Stimulated activated CD4-positive, alpha-beta T cell treated with anti-CD3 and anti-CD28 coated beads, Interleukin-4, amount 100 ng/mL, for 1 hour (primary cell): Measurements from ENCODE around the gene MED14.

Experiments
- DNase-seq: peaks from one replicate; pipeline ENCODE4 v3.0.0-alpha.2; 2020

Gene MED14

DNA sequence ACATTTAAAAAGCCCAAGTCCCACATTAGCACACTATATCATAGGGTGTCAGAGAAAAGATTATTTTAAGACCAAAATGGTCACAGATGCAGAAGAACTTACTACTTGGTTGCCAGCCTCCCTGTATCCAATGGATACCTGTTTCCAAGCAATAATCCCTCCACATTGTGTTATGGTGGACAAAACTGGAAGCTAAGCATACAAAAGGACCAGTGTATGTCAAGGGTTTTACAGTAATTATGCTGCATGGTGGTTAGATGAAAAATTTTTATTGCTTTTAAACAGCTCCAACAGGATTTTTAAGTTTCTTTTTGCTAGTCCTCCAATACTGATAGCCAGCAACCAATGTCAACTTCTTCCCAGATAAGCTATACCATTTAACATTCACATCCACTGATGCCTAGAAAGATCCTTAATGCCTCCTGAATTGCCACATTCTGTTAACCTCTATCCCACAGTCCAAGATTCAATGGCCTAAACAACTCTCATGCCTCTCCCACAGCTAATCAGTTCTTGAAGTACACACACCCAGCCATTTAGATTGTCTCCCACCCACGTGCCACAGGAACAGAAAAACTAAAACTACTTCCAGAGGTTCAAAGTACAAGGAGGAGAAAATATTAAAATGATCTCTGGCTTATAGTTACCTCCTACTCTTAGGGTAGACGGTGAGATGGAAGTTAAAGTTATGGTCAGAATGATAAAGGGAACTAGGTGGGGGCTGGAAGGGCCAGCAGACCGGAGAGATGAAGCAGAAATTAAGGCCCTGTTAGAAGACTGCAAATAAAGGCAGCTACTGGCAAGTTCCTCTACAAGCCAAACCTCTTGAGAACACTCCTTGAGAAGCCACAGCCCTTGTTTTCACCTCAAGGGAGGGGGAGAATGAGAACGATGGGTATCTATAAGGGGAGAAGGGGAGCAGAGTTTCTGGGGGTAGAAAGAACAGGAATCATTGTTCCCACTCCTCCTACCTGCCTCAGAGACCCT, 5.5 kb downstream of the MED14 start:
- DNase-seq, result no peak

DNA sequence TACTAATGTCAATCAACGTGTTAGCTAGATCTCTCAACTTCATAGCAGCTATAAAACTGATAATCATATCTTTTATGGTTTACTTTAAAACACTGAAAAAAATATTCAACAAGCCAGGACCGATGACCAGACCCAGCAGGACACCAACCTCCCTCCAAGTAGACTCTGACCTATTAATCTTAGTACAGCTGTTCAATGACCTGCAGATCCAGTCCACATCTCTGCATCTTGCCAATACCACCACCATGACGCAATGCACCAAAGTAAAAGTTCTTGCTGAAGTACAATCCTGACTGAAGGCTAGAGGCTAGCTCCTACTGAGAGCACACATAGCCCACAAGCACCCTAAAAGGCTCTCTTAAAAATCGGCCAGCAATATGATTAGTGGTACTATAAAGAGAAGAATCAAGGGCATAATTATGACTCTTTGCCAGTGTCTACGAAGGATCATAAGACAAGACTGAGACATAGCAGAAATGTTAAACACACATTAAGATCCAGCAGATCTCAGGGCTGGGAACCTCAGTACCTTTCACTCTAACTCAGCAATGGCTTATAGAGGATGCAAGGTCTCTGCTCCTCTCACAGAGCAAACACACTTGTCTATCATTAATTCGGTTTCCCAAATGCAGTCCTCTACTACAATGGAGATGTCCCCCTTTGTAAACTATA, 7.6 kb downstream of the MED14 start:
- DNase-seq, result no peak

DNA sequence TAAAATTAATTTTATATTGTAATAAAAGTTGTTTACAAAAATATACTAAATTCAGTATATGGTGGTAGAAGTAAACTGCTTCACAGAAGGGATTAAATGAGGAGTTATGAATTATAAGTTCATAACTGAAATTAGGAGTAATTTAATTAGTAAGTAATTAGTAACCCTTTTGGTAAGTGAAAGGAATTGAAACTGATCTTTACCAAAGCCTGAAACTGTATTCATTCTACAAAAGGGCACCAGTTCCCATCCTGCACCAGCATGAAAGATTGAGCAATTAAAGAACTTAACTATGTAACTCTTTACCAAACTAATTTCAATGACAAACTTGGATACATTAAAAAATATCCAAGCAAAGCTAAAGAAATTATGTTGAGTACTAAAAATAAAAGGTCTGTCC, 8.2 kb downstream of the MED14 start:
- DNase-seq, result no peak

DNA sequence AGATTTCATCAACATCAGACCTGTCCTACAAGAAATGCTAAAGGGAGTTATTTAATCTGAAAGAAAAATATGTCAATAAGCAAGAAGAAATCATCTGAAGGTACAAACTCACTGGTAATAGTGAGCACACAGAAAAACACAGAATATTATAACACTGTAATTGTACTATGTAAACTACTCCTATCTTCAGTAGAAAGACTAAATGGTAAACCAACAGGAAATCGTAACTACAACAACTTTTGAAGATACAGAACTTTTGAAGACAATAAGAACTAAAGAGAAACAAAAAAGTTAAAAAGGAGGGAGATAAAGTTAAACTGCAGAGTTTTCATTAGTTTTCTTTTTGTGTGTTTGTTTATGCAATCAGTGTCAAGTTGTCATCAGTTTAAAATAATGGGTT, 12.4 kb downstream of the MED14 start:
- no peak for DNase-seq

DNA sequence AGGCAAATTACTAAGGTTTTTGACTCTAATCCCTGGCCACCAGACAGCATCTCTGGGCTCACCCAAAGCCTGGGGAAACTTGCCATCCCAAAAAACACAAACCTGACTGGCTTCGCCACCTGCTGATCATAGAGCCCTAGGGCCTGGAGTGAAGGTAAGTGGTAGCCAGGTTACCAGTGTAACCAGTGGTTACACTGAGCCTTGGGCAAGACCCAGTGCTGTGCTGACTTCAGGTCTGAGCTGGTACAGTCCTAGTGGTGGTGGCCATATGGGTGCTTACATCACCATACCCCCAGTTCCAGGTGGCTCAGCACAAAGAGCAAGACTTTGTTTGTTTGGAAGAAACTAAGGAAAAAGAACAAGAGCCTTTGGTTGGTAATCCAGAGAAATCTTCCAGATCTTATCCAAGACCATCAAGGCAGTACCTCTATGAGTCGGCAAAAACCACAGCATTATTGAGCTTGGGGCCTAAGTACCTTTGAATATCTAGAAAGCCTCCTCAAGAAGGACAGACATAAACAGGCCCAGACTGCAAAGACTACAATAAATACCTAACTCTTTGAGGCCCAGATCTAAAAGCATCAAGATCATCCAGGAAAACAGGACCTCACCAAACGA, 13.7 kb downstream of the MED14 start:
- no peak for DNase-seq

DNA sequence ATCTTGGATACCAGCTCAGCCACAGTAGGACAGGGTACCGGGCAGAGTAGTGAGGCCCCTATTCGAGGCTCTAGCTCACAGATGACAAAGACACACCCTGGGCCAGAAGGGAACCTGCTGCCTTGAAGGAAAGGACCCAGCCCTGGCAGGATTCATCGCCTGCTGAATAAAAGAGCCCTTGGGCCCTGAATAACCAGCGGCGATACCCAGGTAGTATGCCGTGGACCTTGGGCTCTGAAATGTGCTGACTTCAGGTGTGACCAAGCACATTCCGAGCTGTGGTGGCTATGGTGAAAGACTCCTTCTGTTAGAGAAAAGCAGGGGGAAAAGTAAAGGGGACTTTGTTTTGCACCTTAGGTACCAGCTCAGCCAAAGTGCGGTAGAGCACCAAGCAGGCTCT, 14.6 kb downstream of the MED14 start:
- DNase-seq, result no peak

DNA sequence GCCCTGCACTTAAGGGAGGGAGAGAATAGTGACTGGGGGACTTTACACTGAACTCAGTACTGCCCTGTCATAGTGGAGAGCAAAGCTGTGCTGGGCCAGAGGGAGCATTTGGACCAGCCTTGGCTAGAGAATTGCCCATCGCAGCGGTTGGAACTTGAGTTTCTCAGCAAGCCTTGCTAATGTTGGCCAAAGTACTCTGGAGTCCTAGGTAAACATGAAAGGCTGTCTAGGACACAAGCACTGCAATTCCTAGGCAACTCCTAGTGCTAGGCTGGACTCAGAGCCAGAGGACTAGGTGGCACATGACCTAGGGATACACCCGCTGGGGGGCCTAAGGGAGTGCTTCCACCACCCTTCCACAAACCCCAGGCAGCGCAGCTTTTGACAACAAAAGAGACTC, 15.0 kb downstream of the MED14 start:
- DNase-seq, result no peak

DNA sequence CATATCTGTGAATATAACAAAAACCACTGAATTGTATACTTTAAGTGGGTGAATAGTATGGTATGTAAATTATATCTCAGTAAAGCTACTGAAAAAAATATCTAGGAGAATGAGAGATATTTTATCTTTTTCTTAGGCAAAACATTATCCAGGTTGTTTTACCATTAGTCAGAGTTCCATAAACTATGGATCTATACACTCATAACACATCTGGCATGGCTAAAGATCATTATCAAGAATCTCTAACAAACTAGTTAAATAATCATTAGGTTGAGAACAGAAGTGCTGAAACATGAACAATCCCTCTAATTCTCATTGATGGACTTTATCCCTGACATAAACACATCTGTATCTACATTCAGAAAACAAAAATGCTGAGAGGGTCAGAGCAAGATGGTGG, 15.6 kb downstream of the MED14 start:
- no peak for DNase-seq

DNA sequence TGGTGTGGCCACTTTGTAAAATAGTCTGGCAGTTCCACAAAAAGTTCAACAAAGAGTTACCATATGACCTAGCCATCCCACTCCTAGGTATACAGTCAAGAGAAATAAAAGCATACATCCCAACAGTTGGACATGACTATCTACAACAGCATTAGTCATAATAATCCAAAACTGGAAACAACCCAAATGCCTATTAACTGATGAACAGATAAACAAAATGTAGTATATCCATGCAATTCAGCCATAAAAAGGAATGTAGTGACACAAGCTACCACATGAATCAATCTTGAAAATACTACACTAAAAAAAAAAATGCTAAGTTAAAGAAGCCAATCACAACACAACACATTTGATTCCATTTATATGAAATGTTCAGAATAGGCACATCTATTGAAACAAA, 16.1 kb downstream of the MED14 start:
- no peak for DNase-seq

DNA sequence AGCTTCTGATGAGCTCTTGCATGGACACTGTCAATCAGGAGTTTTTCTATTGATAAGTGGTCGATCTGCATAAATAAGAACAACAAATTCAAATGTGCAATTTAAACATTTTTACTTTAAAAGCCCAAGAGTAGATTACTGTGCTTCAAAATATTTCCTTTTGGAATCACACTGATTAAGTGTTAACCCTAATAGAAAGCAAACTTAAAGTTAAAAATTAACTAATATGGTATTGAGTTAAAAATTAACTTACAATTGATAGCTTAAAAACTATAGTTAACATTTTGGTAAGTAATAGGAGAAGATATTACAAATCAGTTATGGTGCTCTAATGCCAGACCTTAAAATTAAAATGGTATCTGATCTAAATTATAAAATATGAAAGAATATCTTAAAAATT, 25.9 kb downstream of the MED14 start:
- DNase-seq, result no peak

DNA sequence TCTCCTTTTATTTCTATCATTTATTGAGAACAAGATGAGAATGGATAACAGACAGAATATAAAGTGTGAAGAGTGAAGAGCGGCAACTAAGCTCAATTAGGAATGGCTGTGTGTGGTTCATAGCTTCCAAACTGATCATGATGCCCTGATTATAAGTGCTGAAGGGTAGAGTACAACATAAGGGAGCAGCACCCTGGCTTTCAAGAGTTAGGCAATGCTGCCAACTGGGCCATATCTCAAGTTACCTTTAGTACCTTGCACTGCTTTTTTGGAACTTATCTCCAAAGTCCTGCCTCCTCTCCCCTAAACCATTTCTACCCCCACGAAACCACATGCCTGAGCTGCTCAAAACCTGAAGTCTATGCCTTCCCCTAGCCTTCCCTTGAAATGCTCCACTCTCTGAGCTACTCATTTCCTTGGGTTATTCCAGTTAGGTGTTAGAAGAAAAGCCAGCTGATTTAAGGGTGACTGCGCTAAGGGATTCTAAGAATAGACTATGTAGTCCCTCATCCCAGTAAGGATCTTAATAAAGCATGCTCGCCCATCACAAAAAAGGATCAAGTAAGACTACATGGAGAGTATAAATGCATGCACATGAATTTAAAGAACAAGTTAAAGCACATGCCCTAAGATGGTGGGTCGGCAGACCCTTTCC, 29.6 kb downstream of the MED14 start:
- DNase-seq, result no peak

DNA sequence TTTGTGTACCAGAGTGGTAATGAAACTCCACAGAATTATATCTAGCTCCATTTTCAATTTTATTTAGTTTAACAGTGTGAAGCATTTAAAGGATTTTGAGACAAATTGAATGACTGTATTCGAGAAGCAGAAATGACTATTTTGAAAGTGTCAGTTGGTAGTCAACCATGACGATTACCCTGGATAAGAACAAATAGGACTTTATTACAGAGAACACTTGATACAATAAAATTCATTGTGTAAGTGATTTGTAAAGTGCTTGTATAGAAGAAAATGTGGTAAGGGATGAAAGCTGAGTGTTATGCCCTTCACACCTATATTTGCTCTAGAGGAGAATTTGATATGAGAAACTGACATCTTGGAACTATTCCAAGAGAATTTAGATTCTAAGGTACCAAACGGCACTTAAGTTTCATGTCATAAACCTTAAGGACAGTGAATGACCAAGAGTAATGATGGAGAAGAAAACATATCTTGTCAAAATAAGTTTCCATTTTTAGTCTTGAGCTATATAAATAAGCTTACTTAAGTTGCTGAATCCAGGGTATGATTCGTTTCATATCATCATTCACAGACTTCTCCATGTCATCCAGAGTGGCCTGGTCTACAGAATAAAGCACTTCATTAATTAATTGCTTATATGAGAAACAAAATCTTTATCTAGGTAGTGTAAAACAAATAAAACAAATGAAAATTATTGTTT, 34.6 kb downstream of the MED14 start:
- DNase-seq, result no peak

DNA sequence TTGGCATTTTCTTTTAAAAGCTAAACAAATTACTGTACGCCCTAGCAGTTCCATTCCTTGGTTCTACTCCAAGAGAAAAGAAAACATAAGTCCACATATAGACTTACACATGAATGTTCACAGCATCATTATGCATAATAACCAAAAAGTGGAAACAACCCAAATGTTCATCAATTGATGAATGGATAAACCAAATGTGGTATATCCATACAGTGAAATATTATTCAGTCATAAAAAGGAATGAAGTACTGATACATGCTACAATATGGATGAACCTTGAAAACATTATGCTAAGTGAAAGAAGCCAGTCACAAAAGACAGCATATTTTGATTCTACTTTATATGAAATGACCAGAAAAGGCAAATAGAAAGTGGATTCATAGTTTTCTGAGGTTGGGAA, 36.5 kb downstream of the MED14 start:
- no peak for DNase-seq

DNA sequence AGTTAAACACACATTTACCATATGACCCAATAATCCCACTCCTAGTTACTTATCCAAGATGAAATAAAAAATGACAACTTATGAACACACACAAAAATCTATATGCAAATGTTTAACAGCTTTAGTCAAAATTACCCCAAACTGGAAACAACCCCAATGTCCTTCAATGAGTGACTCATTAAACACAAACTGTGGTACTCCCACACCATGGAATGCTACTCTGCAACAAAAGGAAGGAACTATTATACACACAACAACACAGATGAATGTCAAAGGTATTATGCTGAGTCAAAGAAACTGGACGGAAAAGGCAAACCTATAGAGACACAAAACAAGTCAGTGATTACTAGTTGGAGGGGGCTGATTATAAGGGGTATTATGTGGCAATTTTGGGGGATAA, 40.5 kb downstream of the MED14 start:
- no peak for DNase-seq

DNA sequence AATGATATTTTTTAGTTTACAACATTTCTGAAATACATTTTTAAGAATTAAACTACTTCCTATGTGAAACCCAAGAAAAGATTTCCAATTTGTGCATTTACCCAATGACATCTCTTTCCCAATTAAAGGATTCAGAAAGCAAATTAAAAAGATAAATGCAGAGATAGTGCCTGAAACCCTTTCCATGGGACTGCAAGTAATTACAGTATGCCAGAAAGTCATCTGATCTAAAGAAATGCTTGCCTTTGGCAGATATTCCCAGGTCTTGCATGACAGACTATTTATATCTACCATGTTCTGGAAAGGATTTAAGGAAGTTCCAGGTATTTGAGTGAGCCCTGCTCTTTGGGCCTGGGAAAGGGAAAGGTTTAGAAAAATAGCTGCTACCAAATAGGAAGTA, 46.4 kb downstream of the MED14 start:
- no peak for DNase-seq

DNA sequence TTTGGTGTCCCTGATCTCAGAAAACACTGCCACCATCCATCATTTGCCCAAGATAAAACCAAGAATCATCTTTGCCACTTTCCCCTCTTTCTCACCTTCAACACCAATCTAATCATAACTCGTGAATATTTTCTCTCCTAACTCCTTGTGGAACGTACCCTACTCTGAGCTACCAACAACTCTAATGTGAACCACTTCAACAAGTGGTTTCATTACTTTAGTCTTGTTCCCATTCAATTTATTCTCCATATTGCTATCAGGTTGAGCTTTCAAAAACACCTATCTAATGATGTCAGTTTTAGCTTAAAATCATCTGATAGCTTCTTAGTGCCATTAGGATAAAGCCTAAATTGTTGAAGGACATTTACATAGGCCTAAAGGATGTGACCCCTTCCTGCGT, 48.2 kb downstream of the MED14 start:
- no peak for DNase-seq

DNA sequence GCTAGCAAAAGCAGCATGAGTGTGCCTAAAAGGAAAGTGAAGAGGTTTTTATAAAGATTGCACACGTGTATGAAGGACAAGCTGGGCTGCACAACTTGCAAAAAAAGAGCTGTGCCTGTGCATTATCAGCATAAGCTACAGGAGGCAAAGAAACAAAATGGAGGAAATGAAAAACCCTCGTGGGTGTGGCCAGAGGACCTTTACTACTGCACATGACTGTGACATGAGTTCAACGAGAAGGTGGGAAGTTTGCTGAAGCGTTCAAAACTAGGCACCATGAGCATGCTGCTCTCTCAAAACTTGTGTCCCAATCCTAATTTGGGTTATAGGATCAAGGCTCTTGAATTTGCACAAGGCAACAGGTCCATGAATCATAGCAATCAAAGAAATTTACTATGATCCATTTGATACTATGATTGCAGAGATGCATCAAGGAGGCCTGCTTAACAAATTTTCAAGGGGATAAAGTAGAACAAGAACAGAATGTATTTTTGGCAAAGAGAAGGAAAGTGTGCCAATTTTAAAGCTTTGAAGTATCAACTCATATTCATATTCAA, 49.9 kb downstream of the MED14 start:
- DNase-seq, result no peak

DNA sequence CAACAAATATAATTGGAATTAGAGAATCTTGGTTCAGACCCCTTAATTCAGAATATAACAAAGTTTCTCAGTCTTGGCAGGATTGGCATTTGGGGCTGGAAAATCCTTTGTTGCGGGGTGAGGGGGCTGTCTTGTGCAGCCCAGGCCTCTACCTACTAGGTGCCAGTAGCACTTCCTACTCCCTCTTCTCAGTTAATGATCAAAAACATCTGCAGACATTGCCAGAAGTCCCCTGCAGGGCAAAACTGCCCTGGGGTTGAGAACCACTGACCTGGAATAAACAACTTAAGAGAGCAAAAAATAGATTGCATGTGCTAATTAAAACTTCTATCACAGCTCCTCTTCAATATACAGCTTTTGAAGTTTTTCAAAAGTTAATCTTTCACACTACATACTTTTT, 51.2 kb downstream of the MED14 start:
- no peak for DNase-seq

DNA sequence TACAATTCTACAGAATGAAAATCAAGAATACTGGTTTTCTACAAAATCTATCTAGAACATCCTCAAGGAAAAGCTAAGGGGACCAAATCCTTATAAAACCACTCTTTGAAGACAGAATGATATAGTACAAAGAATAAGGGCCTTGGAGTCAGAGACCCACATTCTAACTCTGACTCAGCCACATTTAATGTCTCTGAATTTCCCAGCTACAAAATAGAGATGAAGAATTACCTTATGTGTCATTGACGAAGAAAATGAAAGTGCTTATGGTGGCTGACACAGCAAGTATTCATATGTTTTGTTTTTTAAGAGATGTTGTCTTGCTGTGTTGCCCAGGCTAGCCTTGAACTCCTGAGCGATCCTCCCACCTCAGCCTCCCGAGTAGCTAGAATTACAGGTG, 52.1 kb downstream of the MED14 start:
- no peak for DNase-seq

DNA sequence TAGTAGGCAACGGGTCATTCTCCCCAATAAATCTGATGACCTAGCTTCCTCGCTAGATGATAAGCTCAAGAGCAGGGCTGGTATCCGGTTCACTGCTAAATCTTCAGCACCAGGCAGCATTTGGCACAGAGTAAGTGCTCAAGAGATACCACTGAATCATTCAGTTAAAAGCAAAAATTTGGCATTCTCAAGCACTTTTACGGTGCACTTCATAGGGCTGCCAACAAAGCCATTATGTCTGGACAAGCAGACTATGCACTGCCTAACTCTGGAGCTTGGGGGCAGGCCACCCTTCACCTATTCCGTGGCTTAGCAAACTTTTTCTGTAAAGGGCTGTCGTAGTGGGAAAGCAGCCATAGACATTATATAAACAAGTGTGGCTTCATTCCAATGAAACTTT, 64.2 kb downstream of the MED14 start:
- no peak for DNase-seq

DNA sequence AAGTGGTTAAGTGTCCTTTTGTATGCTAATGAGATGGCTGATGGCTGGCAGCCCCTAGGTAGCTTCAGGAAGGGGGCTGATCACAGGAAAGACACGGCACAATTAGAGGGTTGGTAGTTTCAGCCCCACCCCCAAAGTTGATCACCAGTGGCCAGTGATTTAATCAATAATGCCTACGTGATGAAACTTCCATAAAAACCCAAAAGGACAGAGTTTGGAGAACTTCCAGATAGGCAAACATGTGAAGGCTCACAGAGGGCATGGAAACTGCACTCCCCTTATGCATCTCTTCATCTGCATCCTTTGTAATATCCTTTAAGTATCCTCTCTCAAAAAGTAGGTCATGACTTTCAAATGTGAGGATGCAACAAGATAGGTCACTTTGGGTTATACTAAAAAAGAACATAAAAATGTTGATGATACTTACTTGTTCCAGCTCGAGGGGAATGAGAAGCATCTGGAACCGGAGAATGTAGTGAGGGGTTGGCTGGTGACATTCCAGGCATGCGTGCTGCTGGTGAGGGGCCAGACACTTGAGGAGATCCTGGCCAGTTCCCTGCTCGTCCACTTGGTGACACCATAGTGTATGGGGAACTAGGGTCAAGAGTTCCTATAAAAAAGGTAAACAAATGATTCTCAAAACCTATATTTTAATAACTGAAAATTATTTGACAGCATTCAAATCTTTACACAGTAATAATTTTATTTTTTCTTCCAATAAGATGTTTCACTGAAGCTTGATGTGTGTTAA, 71.3 kb downstream of the MED14 start:
- no peak for DNase-seq
